ENCODE measurements around the gene EFNB3.

Gene EFNB3

DNA sequence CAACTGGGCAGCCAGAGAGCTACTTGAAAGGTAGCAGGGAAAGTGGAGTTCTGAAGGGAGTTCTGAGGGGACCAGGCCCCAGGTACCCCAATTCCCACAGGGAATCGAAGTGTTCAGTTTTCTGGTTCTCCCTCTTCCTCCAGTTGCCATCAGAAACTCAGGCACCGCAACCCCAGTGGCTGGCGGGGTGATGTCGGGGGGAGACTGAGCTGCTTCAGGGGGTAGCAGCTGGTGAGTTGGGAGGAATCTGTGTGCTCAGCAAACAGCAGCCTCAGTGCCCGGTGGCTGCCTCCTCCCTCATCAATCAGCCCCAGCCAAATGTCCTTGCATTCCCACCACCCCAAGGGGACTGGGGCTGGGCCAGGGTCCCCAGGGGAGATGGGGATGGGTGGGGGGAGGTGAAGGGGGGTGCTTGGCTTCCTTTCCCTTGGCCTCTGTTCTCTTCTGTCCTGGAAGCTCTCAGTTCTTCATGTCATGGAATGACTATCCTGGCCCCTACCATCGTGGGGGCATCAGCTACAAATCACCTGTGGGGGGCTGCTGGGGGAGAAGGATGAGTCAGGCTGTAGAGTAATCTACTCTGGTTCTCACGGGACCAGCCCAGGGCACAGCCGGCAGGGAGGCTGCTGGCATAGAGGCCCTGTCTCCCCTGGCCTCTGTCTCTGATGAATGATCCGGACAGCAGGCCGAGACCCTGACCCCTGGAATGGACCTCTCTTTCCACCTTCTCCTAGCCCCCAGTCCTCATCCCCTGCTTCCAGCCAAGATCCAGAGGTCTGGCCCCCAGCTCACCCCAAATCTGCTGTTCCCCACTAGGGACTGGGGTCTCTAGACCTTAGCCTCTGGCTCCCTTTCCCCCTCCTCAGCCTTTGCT lies 10.0 kb downstream of the EFNB3 start:
- no peak for ATAC-seq
- TF ChIP-seq ZC3H10 (CRISPR knock-in tag; IDR thresholded peaks at IDR 0.05), result no peak
- no peak for TF ChIP-seq TCF4 (CRISPR knock-in tag; IDR thresholded peaks at IDR 0.05; ENCODE audit: borderline replicate concordance)
- no peak for TF ChIP-seq CREB5 (CRISPR knock-in tag; IDR thresholded peaks at IDR 0.05; ENCODE audit: low read depth)
- TF ChIP-seq, protein P1, sequence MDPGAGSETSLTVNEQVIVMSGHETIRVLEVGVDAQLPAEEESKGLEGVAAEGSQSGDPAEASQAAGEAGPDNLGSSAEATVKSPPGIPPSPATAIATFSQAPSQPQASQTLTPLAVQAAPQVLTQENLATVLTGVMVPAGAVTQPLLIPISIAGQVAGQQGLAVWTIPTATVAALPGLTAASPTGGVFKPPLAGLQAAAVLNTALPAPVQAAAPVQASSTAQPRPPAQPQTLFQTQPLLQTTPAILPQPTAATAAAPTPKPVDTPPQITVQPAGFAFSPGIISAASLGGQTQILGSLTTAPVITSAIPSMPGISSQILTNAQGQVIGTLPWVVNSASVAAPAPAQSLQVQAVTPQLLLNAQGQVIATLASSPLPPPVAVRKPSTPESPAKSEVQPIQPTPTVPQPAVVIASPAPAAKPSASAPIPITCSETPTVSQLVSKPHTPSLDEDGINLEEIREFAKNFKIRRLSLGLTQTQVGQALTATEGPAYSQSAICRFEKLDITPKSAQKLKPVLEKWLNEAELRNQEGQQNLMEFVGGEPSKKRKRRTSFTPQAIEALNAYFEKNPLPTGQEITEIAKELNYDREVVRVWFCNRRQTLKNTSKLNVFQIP (CRISPR knock-in tag; IDR thresholded peaks at IDR 0.05; ENCODE audit: borderline replicate concordance, low read depth), result no peak
- no peak for TF ChIP-seq ESRRG (CRISPR knock-in tag; IDR thresholded peaks at IDR 0.05)
- TF ChIP-seq ZNF565 (CRISPR knock-in tag; conservative IDR thresholded peaks at IDR 0.05; ENCODE audit: low read depth), result no peak
- no peak for TF ChIP-seq ZFP3 (CRISPR knock-in tag; IDR thresholded peaks at IDR 0.05)
- no peak for TF ChIP-seq RARB (CRISPR knock-in tag; IDR thresholded peaks at IDR 0.05)
- no peak for TF ChIP-seq SNAI2 (CRISPR knock-in tag; IDR thresholded peaks at IDR 0.05)
- no peak for TF ChIP-seq ZNF70 (CRISPR knock-in tag; IDR thresholded peaks at IDR 0.05)
- no peak for TF ChIP-seq ISL1 (CRISPR knock-in tag; IDR thresholded peaks at IDR 0.05)
- TF ChIP-seq ARNTL (CRISPR knock-in tag; IDR thresholded peaks at IDR 0.05; ENCODE audit: borderline replicate concordance, low read depth), result no peak
- TF ChIP-seq ZFP30 (CRISPR knock-in tag; IDR thresholded peaks at IDR 0.05), result no peak
- no peak for TF ChIP-seq TOX (CRISPR knock-in tag; IDR thresholded peaks at IDR 0.05; ENCODE audit: borderline replicate concordance)
- no peak for TF ChIP-seq CSDC2 (CRISPR knock-in tag; IDR thresholded peaks at IDR 0.05)

- no peak for ATAC-seq
- TF ChIP-seq ZNF70 (CRISPR knock-in tag; IDR thresholded peaks at IDR 0.05) (no peak), ZC3H10 (CRISPR knock-in tag; IDR thresholded peaks at IDR 0.05) (no peak), ESRRG (CRISPR knock-in tag; IDR thresholded peaks at IDR 0.05) (no peak), ZFP3 (CRISPR knock-in tag; IDR thresholded peaks at IDR 0.05) (no peak), TCF4 (CRISPR knock-in tag; IDR thresholded peaks at IDR 0.05; ENCODE audit: borderline replicate concordance) (no peak), CREB5 (CRISPR knock-in tag; IDR thresholded peaks at IDR 0.05; ENCODE audit: low read depth) (no peak), ARNTL (CRISPR knock-in tag; IDR thresholded peaks at IDR 0.05; ENCODE audit: borderline replicate concordance, low read depth) (no peak), PPARA (CRISPR knock-in tag; IDR thresholded peaks at IDR 0.05; ENCODE audit: borderline replicate concordance) (no peak), ZFP30 (CRISPR knock-in tag; IDR thresholded peaks at IDR 0.05) (no peak), ZNF8 (CRISPR knock-in tag; IDR thresholded peaks at IDR 0.05) (no peak), TSHZ2 (CRISPR knock-in tag; IDR thresholded peaks at IDR 0.05) (no peak), CSDC2 (CRISPR knock-in tag; IDR thresholded peaks at IDR 0.05) (no peak), TOX (CRISPR knock-in tag; IDR thresholded peaks at IDR 0.05; ENCODE audit: borderline replicate concordance) (no peak), SNAI2 (CRISPR knock-in tag; IDR thresholded peaks at IDR 0.05) (no peak)
- TF ChIP-seq, protein P2, sequence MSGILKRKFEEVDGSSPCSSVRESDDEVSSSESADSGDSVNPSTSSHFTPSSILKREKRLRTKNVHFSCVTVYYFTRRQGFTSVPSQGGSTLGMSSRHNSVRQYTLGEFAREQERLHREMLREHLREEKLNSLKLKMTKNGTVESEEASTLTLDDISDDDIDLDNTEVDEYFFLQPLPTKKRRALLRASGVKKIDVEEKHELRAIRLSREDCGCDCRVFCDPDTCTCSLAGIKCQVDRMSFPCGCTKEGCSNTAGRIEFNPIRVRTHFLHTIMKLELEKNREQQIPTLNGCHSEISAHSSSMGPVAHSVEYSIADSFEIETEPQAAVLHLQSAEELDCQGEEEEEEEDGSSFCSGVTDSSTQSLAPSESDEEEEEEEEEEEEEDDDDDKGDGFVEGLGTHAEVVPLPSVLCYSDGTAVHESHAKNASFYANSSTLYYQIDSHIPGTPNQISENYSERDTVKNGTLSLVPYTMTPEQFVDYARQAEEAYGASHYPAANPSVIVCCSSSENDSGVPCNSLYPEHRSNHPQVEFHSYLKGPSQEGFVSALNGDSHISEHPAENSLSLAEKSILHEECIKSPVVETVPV (CRISPR knock-in tag; IDR thresholded peaks at IDR 0.05), result no peak
- TF ChIP-seq, protein P1 (CRISPR knock-in tag; IDR thresholded peaks at IDR 0.05; ENCODE audit: borderline replicate concordance, low read depth), result no peak
These were observed 11.2 kb downstream of the EFNB3 start for GRCh38 chr17:7715936-7716886.
